ENCODE measurements around the gene MAP3K1. TPM values are rescaled to one million over a fixed set of nuclear protein-coding genes. Genes with fewer than 3 reads are reported as not detected.

MAP3K1 gene
- total and polyA plus RNA-seq, 12 donors = 4.9 to 26.1 (median 15.5) TPM

- WGBS, 4 donors = 44 to 56% (median 50%) methylated on average over 11 of the region's 11 CpGs
- TF ChIP-seq CTCF (IDR thresholded peaks at IDR 0.05) = no peak
- peak in 1 of 2 donors; percentile 26 for TF ChIP-seq POLR2A (IDR thresholded peaks at IDR 0.05)
- intact Hi-C loops (cut with DNase I) = no loop called here
Observed at GRCh38 chr5:56829137-56829908, 14.0 kb downstream of the MAP3K1 start.

GRCh38 chr5:56831773-56832172 is 16.4 kb downstream of the MAP3K1 start:
- DNase-seq = no peak
- 34 to 84% (median 77%) methylated on average over 1 of the region's 1 CpG for WGBS, 4 donors
- no peaks in the 10 kb centered on the region for H3K27me3 ChIP-seq
- TF ChIP-seq CTCF (IDR thresholded peaks at IDR 0.05) (no peak), POLR2A (IDR thresholded peaks at IDR 0.05) (no peak)
- no peaks in the 10 kb centered on the region for H3K9me3 ChIP-seq (replicated peaks in 1 of 3)
- no peaks in the 10 kb centered on the region for H3K36me3 ChIP-seq (replicated peaks in 1 of 2)
- H3K4me1 ChIP-seq (replicated peaks in 1 of 2) = peaks cover 4 to 63% of the 10 kb centered on the region in 2 donors
- no peak overlapping the region for H3K27ac ChIP-seq
- H3K4me3 ChIP-seq = no peak overlapping the region
- intact Hi-C loops (cut with DNase I) = loop anchor here in 1 of 2 donors (10.0 kb wide), 1 partner anchor 557 kb away; no protein-coding TSS in a partner anchor

More at GRCh38 chr5:56829137-56829908, 14.0 kb downstream of the MAP3K1 start:
- peak in 4 of 7 donors; percentile 27 to 44 (median 38) for DNase-seq
- Histone ChIP-seq H3K4me1 (replicated peaks in 1 of 2) (peaks cover 8 to 53% of the 10 kb centered on the region in 2 donors), H3K36me3 (replicated peaks in 1 of 2) (no peaks in the 10 kb centered on the region), H3K9me3 (replicated peaks in 1 of 3) (no peaks in the 10 kb centered on the region), H3K27ac (peak overlapping the region in 2 of 5 donors; percentile 15 to 42), H3K27me3 (no peaks in the 10 kb centered on the region), H3K4me3 (peak overlapping the region in 1 of 4 donors; percentile 34)

GRCh38 chr5:56833325-56833724 is 18.0 kb downstream of the MAP3K1 start:
- WGBS, 4 donors = 69 to 85% (median 80%) methylated on average over 4 of the region's 4 CpGs
- no peaks in the 10 kb centered on the region for H3K9me3 ChIP-seq (replicated peaks in 1 of 3)
- no peaks in the 10 kb centered on the region for H3K27me3 ChIP-seq
- intact Hi-C loops (cut with DNase I) = loop anchor here in 1 of 2 donors (10.0 kb wide), 1 partner anchor 559 kb away; no protein-coding TSS in a partner anchor
- H3K4me1 ChIP-seq (replicated peaks in 1 of 2) = peaks cover 2 to 68% of the 10 kb centered on the region in 2 donors
- no peak for DNase-seq
- TF ChIP-seq CTCF (IDR thresholded peaks at IDR 0.05) (no peak), POLR2A (IDR thresholded peaks at IDR 0.05) (no peak)
- H3K4me3 ChIP-seq = no peak overlapping the region
- no peak overlapping the region for H3K27ac ChIP-seq
- H3K36me3 ChIP-seq (replicated peaks in 1 of 2) = no peaks in the 10 kb centered on the region

GRCh38 chr5:56837381-56837780 is 22.0 kb downstream of the MAP3K1 start:
- no peaks in the 10 kb centered on the region for H3K36me3 ChIP-seq (replicated peaks in 1 of 2)
- no peak overlapping the region for H3K27ac ChIP-seq
- no peak overlapping the region for H3K4me3 ChIP-seq
- no peak for DNase-seq
- 88 to 93% (median 89%) methylated on average over 3 of the region's 3 CpGs for WGBS, 4 donors
- H3K27me3 ChIP-seq = no peaks in the 10 kb centered on the region
- TF ChIP-seq POLR2A (IDR thresholded peaks at IDR 0.05) (no peak), CTCF (IDR thresholded peaks at IDR 0.05) (no peak)
- no peaks in the 10 kb centered on the region for H3K9me3 ChIP-seq (replicated peaks in 1 of 3)
- peaks cover 4 to 38% of the 10 kb centered on the region in 2 donors for H3K4me1 ChIP-seq (replicated peaks in 1 of 2)
- intact Hi-C loops (cut with DNase I) = loop anchor here in 1 of 2 donors (10.0 kb wide), 1 partner anchor 563 kb away; no protein-coding TSS in a partner anchor

All from adrenal gland (tissue), 12 donors.